MG63 (cell line): ENCODE data around the gene RDH12. TPM values are rescaled to one million over a fixed set of nuclear protein-coding genes. Genes with fewer than 3 reads are reported as not detected.
"Not testable (repeated sequence)": the region's sequence is repeated elsewhere in the genome, so short reads cannot be mapped to it uniquely, and the experiment has no call there.

Experiments
- DNase-seq: peaks from one replicate; pipeline ENCODE4 v3.0.0-alpha.2; 2020
- H3K27me3 ChIP-seq: fragments of 250-450 bp; sonication (Bioruptor Pico); 2 replicates; pipeline ENCODE4 v1.5.1; 2020; ENCODE audit warnings: mild to moderate bottlenecking, moderate library complexity
- H3K36me3 ChIP-seq: fragments of 250-450 bp; sonication (Bioruptor Pico); 2 replicates; pipeline ENCODE4 v1.5.1; 2020; ENCODE audit warnings: mild to moderate bottlenecking, moderate library complexity
- H3K4me3 ChIP-seq: fragments of 250-450 bp; sonication (Bioruptor Pico); 2 replicates; pipeline ENCODE4 v1.5.1; 2020; ENCODE audit warnings: mild to moderate bottlenecking, moderate library complexity
- H3K9me3 ChIP-seq: fragments of 250-450 bp; sonication (Bioruptor Pico); 2 replicates; pipeline ENCODE4 v1.5.1; 2020; ENCODE audit warnings: mild to moderate bottlenecking, moderate library complexity
- total RNA-seq: library from RNA; depleted of rRNA; stranded (reverse); fragments of >200 nt; shearing (Covaris generic); gene quantifications from 2 replicates; pipeline ENCODE4 v1.2.3, GENCODE V29; 2014; ENCODE audit warnings: low replicate concordance; rRNA removed

Gene RDH12
- total RNA-seq = 0.07 and 0.20 TPM in 2 replicates

DNA sequence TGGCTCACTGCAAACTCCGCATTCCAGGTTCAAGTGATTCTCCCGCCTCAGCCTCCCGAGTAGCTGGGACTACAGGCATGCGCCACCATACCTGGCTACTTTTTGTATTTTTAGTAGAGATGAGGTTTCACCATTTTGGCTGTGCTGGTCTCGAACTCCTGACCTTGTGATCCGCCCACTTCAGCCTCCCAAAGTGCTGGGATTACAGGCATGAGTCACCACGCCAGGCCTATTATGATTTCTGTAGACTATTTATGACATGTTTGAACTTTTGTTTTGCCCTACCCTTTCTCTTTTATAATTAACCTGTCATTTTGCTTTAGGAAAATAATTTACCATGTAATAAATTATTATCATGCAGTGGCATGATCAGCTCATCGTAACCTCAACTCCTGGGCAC is at the start of gene RDH12:
RDH12 (plus strand) TSS at position 395 of the 400 bp plus-strand sequence. CDS start 20,757 bp downstream, outside the sequence.
- H3K36me3 ChIP-seq, H3K9me3 ChIP-seq, H3K27me3 ChIP-seq, DNase-seq, H3K4me3 ChIP-seq: not testable (repeated sequence)

DNA sequence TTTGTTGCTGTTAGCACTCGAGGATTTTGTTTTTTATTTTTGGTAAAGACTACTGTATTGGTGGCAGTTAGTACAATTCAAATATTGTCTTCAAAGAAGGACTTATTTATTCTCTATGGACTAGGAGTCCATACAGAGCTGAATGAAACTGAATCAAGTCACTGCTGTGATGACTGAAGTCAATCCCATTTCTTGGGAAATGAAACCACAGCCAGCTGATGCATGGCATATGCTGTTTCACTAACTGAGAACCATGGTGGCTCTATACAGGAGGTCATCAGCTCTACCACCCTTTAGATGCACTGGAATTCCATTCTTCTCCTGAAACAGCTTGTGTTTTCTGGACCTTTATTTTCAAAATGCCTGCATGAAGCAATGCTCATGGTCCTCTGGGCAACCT is 49.5 kb upstream of the RDH12 start:
- Histone ChIP-seq H3K4me3 (no peak overlapping the region), H3K36me3 (peaks cover 7% of the 10 kb centered on the region), H3K9me3 (no peaks in the 10 kb centered on the region), H3K27me3 (no peaks in the 10 kb centered on the region)
- no peak for DNase-seq

DNA sequence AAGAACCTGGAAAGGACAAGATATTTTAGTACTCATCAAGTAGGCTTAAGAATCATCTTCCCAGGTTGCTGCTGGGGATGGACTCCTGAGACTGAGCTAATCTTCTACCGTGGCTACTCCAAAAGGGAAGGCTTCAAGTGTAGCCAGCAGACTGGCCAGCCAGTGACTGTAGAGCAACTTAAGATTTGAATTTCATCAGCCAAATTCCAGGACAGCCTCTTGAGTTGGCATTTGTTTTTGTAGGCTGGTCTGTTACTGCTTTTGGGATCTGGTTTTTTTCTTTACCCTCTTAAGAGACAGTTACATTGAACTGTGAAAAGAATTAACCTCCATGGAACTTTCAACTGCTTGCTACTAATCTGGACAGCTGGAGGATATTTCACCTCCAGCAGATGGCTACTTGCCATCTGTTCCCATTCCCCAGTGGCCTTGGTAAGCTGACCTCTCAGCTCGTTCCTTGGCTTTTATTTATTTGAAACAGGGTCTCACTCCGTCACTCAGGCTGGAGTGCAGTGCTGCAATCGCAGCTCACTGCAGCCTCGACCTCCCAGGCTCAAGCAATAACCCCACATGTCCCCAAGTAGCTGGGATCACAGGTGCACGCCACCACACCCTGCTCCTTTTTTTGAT is 47.9 kb upstream of the RDH12 start:
- no peak for DNase-seq

DNA sequence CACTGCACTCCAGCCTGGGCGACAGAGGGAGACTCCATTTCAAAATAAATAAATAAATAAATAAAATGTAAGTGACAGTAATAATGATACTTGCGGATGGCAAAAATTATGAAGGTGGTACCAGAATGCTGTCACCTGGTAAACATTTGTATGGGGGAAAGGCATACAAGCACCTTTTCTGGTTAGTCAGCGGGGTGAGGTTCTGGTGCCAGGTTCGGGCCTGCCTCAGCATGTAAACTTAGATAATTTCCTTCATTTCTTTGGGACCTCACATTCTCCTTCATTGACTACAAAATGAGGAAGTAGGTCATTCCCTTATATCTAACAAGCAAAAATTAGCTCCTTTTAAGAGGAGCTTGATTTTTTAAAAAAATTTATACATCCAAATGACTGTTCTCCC is 38.1 kb upstream of the RDH12 start:
- DNase-seq = no peak
- H3K36me3 ChIP-seq = no peaks in the 10 kb centered on the region
- no peaks in the 10 kb centered on the region for H3K9me3 ChIP-seq
- no peak overlapping the region for H3K4me3 ChIP-seq
- no peaks in the 10 kb centered on the region for H3K27me3 ChIP-seq

More for the DNA sequence above, 47.9 kb upstream of the RDH12 start:
- Histone ChIP-seq H3K27me3 (no peaks in the 10 kb centered on the region), H3K9me3 (no peaks in the 10 kb centered on the region), H3K4me3 (no peak overlapping the region), H3K36me3 (peaks cover 7% of the 10 kb centered on the region)

DNA sequence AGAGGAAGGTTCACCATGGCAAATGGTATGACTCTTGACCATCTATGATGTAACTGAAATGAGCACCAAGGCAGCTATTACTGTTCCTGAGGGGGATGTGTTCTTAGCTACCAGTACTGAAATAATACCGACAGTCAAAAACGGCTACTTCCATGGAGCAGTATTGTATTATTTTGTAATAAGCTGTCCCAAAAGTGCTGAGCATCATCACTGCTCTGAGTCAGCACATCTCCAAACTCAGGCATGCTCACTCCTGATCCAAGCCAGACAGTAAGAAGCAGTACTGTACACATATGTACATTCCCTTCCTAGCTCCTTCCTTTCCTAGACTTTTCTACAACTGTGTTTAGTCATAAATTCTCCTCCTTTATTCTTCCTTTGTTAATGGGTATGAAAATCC is 35.8 kb upstream of the RDH12 start:
- no peaks in the 10 kb centered on the region for H3K27me3 ChIP-seq
- no peaks in the 10 kb centered on the region for H3K36me3 ChIP-seq
- no peak for DNase-seq
- no peak overlapping the region for H3K4me3 ChIP-seq
- no peaks in the 10 kb centered on the region for H3K9me3 ChIP-seq

DNA sequence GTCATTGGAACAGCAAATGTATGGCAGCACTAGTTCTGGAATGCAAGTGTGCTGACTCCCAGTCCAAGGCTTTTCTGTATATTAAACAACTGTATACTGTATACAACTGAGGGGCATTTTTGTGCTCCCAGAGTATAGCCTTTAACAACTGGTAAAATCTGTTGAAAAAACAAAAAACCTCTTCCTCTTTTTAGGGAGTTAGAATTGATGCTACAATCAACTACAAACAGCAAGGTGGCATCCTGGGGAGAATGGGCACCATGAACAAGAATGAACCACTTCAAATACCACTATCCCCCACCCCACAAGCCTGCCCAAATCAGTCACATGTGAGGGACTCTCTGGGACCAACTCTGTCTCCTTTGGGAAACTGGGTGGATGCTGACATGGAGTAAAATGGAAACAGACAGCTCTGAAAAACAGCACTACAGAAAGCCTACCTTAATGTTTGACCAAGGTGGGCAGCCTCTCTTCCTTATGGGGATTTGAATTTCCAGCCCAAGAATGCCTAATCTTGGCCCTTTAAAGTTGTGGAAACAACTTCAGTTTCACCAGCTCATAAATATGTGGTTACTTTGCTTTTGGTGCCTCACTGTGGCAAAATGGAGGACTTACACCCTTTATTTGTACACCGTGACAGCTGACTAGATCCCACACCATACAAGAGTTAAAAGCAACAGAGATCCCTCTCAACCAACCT is 34.8 kb upstream of the RDH12 start:
- no peaks in the 10 kb centered on the region for H3K36me3 ChIP-seq
- no peaks in the 10 kb centered on the region for H3K27me3 ChIP-seq
- no peak for DNase-seq
- H3K4me3 ChIP-seq = no peak overlapping the region
- no peaks in the 10 kb centered on the region for H3K9me3 ChIP-seq

DNA sequence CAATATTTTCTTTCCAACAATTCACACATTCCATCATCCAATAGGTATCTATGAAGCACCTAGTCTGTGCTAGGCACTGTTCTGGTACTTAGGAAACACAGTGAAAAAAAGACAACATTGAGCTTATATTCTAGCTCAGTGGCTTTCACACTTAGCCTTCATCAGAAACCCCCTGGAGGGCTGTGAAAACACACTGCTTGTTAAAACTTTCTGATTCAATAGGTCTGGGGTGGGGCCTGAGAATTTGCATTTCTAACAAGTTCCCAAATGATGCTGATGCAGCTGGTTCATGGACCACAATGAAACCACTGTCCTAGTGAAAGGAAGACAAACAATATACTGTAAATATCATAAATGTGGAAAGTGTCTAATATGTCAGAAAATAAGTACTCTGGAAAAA is 33.1 kb upstream of the RDH12 start:
- DNase-seq = no peak
- H3K9me3 ChIP-seq = no peaks in the 10 kb centered on the region
- H3K36me3 ChIP-seq = no peaks in the 10 kb centered on the region
- no peak overlapping the region for H3K4me3 ChIP-seq
- H3K27me3 ChIP-seq = no peaks in the 10 kb centered on the region

DNA sequence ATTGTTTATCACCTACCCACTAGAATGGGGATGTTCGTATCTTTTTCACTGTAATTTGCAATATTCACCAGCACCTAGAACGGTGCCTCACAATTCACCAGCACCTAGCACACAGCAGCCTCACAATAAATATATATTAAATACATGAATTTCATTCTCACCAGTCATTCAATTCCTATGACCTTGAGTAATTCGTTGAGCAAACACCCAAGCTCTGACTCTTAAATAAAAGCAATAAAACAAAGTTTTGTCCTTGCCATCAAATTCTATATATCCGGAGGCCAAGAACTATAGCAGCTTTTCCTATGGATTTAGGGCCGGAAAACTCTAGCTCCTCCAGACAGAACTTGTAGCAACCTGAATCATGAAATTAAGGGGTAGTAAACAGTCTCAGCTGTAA is 28.2 kb upstream of the RDH12 start:
- H3K4me3 ChIP-seq = peak overlapping the region; percentile 88
- no peaks in the 10 kb centered on the region for H3K27me3 ChIP-seq
- H3K36me3 ChIP-seq = no peaks in the 10 kb centered on the region
- no peaks in the 10 kb centered on the region for H3K9me3 ChIP-seq
- DNase-seq = no peak

DNA sequence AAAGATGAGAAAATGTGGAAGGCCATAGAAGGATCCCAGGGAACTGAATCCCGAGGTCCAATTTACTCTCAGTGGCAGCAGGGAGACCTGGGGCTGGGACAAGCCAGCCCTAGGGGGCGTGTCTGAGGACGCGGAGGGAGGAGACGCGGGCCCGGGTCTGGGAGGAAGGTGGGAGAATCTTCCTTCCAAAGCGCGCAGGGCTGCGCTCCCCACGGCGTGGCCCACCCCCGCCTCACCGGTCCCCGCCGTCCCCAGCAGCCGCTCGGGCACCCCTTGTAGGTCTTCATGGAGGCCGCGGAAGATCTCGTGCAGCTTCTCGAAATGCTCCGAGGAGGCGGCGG is 27.6 kb upstream of the RDH12 start:
- no peaks in the 10 kb centered on the region for H3K27me3 ChIP-seq
- no peaks in the 10 kb centered on the region for H3K9me3 ChIP-seq
- peak; percentile 71 for DNase-seq
- H3K4me3 ChIP-seq = peak overlapping the region; percentile 88
- no peaks in the 10 kb centered on the region for H3K36me3 ChIP-seq

DNA sequence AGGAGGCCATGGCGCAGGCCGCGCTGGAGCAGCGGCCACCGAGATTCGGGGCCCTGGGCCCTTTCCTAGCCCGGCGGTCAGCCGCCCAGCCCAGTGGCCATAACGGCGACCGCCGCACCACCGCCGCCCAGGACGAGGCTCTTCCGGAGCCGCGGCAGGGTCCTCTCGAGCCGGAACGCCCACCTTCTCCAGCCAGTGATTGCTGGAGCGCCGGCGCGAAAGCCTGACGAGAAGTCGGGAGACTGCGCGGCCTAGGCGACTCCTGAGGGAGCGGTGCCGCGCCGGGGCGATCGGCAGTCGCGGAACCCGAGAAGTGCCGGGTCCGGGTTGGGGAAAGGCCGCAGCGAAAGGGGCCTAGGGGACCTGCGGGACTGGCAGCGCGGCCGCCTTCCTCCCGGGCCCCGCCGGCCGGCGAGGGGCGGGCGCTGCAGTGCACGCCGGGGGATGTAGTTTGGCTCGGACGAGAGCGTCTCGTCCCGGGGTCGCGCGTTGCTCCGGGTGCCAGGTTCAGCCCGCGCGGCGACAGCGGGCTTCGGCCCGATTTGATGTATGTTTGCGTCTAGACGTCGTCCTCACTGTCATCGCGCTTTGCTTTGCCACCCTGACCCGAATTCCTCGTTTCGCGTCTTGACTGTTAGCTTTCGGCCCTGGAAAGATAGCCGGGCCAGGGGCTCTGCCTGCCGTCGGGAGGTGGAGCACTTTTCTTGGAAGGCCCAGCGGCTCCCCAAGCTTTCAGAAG is 27.0 kb upstream of the RDH12 start, which contains the start of gene VTI1B:
VTI1B (minus strand) TSS at position 153 of the 739 bp plus-strand sequence; CDS start at position 10, 143 bp downstream.
- H3K27me3 ChIP-seq = no peaks in the 10 kb centered on the region
- H3K36me3 ChIP-seq = no peaks in the 10 kb centered on the region
- H3K4me3 ChIP-seq = peak within 1 kb of the TSS; percentile 88
- DNase-seq = peak; percentile 69
- H3K9me3 ChIP-seq = no peaks in the 10 kb centered on the region

DNA sequence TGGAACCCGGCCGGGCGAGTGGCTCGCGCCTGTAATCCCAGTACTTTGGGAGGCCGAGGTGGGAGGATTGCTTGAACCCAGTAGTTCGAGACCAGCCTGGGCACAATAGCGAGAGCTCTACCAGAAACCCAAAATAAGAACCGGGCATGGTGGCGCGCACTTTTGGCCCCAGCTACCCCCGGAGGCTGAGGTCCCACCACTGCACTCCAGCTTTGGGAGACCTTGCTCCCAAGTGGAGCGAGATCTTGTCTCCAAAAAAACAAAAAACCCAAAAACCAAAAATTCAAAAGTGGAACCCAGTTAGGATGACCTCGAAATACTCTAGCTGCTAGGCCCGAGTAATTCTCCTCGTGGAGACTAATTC is 26.5 kb upstream of the RDH12 start:
- Histone ChIP-seq H3K9me3 (no peaks in the 10 kb centered on the region), H3K4me3 (peak overlapping the region; percentile 88), H3K36me3 (no peaks in the 10 kb centered on the region), H3K27me3 (no peaks in the 10 kb centered on the region)
- DNase-seq = no peak

DNA sequence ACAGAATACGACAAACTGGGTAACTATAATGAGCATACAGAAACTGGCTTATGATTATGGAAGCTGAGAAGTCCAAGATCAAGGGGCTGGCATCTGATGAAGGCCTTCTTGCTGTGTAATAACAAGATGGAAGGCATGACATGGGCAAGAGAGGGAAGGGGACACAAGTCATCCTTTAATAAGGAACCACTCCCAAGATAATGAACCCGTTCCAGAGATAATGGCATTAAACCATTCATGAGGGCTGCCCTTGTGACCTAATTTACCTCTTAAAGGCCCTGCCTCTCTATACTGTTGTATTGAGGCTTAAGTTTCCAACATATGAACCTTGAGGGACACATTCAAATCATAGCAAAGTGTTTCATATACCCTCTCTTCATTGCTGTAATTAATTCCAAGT is 22.7 kb upstream of the RDH12 start:
- Histone ChIP-seq H3K36me3 (no peaks in the 10 kb centered on the region; the same call in 1 of the 2 replicates), H3K27me3 (no peaks in the 10 kb centered on the region), H3K9me3 (no peaks in the 10 kb centered on the region), H3K4me3 (no peak overlapping the region)
- no peak for DNase-seq

DNA sequence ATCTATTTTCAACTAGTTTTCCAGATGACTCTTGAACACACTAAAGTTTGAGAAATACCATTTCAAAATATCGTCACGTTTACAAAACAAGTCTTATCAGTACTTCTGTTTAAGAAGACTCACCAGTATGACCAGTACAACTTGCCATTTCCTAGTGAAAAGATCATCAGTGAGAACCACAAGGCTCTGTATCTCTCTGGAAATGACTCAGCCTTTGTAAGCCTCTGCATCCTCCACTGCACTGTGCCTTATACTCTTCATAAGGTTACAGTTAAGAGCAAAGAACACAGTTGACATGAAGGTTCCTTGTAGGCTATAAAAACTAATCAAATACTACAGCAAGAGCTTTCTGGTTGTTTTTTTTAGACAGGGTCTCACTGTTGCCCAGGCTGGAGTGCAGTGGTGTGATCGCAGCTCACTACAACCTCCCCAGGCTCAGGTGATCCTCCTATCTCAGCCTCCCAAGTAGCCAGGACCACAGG is 21.5 kb upstream of the RDH12 start:
- Histone ChIP-seq H3K4me3 (no peak overlapping the region), H3K36me3 (no peaks in the 10 kb centered on the region; the same call in 1 of the 2 replicates), H3K9me3 (no peaks in the 10 kb centered on the region), H3K27me3 (no peaks in the 10 kb centered on the region)
- DNase-seq = peak; percentile 10

DNA sequence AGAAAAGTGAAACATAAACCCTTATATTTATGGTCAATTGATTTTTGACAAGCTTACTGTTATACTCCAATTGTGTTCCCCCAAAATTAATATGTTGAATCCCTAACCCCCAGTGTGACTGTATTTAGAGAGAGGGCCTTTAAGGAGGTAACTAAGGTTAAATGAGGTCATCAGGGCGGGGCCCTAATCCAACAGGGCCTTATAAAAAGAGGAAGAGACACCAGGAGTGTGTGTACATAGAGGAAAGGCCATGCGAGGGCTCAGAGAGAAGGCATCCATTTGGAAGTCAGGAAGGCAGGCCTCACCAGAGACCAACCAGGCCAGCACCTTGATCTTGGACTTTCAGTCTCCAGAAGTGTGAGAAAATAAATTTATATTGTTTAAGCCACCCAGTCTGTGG is 20.7 kb upstream of the RDH12 start:
- no peak overlapping the region for H3K4me3 ChIP-seq
- no peaks in the 10 kb centered on the region; the same call in 1 of the 2 replicates for H3K36me3 ChIP-seq
- H3K27me3 ChIP-seq = no peaks in the 10 kb centered on the region
- H3K9me3 ChIP-seq = no peaks in the 10 kb centered on the region
- DNase-seq = no peak

DNA sequence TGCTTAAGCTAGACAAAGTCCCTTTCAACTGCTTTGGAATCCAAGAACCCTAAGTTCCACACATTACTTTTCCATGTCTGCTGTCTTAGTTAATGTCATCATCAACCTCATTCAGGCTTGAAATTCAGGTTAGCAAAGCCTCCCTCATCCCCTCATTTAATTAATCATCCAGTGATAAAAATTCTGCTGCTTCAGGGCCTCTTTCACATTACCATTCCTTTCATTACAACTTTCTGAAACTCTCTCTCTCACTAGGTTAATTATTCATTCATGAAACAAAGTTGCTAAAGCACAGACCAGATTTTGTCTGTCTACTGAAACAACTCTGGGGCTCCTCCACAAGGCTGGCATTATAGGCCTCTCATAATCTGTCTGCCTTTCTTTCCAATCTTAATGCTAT is 17.8 kb upstream of the RDH12 start:
- no peak for DNase-seq
- H3K9me3 ChIP-seq = no peaks in the 10 kb centered on the region
- no peaks in the 10 kb centered on the region; the same call in 1 of the 2 replicates for H3K36me3 ChIP-seq
- H3K27me3 ChIP-seq = no peaks in the 10 kb centered on the region
- H3K4me3 ChIP-seq = no peak overlapping the region

DNA sequence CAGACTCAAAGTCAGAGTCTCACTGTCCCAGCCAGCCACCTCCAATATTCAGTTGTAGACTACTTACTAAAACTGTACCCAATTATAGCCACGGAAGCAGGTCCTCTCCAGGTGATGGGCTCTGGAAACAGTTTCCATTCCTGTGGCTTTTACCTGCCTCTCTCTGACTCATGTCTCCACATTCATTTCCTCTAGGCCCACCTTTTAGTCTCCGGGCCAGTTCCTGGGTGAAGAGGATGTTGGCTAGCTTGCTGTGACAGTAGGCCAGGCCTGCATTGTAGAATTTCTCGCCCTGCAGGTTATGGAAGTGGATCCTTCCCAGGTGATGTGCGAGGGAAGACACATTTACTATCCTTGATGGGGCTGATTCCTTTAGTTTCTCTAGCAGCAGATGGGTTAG is 11.7 kb upstream of the RDH12 start:
- Histone ChIP-seq H3K9me3 (no peaks in the 10 kb centered on the region), H3K4me3 (no peak overlapping the region), H3K27me3 (no peaks in the 10 kb centered on the region), H3K36me3 (peaks cover 7% of the 10 kb centered on the region)
- DNase-seq = no peak

DNA sequence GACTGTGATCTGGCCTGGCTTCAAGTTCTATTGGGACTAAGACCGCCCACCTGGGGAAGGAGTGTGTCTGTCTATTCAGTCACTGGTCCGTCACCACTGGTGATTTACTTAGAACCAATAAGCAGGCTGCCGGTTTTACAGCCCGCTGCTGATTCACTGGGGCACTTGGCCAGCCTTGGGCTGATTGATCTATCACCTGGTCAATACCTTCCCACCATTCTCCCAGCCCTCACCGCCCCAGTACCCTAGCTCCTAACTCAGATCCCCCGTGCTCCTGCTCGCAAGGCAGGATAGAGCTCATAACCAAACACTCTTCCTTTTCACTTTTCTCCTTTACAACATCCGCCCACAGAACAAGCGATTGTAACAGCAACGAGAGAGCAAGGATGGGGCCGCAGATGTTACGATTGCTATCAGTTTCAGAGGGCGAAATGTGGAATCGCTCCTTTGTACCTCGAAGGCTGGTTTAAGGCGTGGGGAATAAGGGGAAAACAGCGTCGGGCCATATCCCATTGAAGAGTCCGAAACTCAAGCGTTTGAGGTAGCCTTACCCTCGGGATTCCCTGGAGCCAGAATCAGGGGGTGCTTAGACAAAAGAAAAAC is 6.8 kb upstream of the RDH12 start:
- DNase-seq = peak; percentile 76
- Histone ChIP-seq H3K4me3 (peak overlapping the region; percentile 90), H3K9me3 (no peaks in the 10 kb centered on the region), H3K27me3 (no peaks in the 10 kb centered on the region), H3K36me3 (peaks cover 3% of the 10 kb centered on the region; the same call in 1 of the 2 replicates)
